Uterus (tissue), 4 donors: ENCODE data around the gene ATP11B. TPM values are rescaled to one million over a fixed set of nuclear protein-coding genes. Genes with fewer than 3 reads are reported as not detected.

ENCODE experiments used
- DNase-seq, 2 donors: peaks; one replicate each; pipeline ENCODE4 v3.0.0-alpha.2; 2019 to 2020
- H3K27ac ChIP-seq, 2 donors: fragments of 200-600 bp; sonication (generic); 1 replicate in 1 of 2; 2 replicates in 1 of 2; pipeline ENCODE4 v1.5.1; 2016 to 2018
- H3K27me3 ChIP-seq, 2 donors: fragments of 200-600 bp; sonication (generic); one replicate each; pipeline ENCODE4 v1.5.1; 2018 to 2019; ENCODE audit warnings: control low read depth in 1 of 2
- H3K36me3 ChIP-seq, 2 donors: fragments of 200-600 bp; sonication (generic); one replicate each; pipeline ENCODE4 v1.5.1; 2019; ENCODE audit warnings: control low read depth in 1 of 2
- H3K4me1 ChIP-seq, 2 donors: fragments of 200-600 bp; sonication (generic); one replicate each; pipeline ENCODE4 v1.5.1; 2018 to 2019; ENCODE audit warnings: control low read depth in 1 of 2
- H3K4me3 ChIP-seq, 2 donors: fragments of 200-600 bp; sonication (generic); 1 replicate in 1 of 2; 2 replicates in 1 of 2; pipeline ENCODE4 v1.5.1; 2018 to 2019; ENCODE audit warnings: mild to moderate bottlenecking in 1 of 2
- H3K9me3 ChIP-seq, 2 donors: fragments of 200-600 bp; sonication (generic); one replicate each; pipeline ENCODE4 v1.5.1; 2019; ENCODE audit warnings: control low read depth in 1 of 2
- POLR2A ChIP-seq, 2 donors: fragments of 450-650 bp; IDR thresholded peaks; one replicate each; pipeline ENCODE4 v1.6.1; 2016; ENCODE audit warnings: antibody characterized with exemption in 2 of 2, mild to moderate bottlenecking in 1 of 2, moderate library complexity in 1 of 2
- intact Hi-C: fragments of 100-400 bp; cut with DNase I; formaldehyde crosslinking; loops from one replicate; pipeline ENCODE4 v1.15.1; 2023; ENCODE audit warnings: low total_unique reads
- total RNA-seq, 4 donors: library from RNA; depleted of rRNA in 3 of 4; stranded (reverse); fragments of >200 nt in 3 of 4; gene quantifications; one replicate each; pipeline versions ENCODE4 v1.1.0 to v1.2.4, GENCODE V29; 2014 to 2023
- TF ChIP-seq, protein P1 (sequence below), 4 experiments: fragments of 200-600 bp in 2 of 4; fragments of 450-650 bp in 2 of 4; sonication (generic) in 2 of 4; IDR thresholded peaks; one replicate each; pipeline ENCODE4 v1.5.1; 2016 to 2019; ENCODE audit warnings: antibody characterized with exemption in 4 of 4, mild to moderate bottlenecking in 2 of 4, moderate library complexity in 1 of 4
- donor health status: DM: yes; HTN: yes; CAD: no.

ATP11B gene
- total RNA-seq, 4 donors from 2014 or later = 53.5 to 136 (median 95.1) TPM

DNA sequence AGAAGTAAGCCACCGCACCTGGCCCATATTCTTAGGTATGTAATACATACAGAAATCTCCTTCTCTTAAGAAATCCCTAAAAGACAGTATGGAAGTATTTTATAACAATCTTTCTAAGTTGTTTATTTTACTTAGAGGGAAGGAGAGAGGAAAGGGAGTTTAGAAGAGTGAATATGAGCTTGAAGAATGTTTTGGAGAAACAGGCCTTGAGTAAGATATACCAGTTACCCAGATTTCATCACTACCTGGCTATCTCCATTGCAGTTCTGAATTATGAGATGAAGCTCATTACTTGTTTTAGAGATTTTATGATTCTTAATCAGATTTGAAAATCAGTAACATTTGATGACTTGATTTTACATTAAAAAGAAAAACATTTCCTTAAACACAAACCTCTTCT is 115.2 kb downstream of the ATP11B start:
- Histone ChIP-seq H3K27me3 (no peaks in the 10 kb centered on the region), H3K27ac (no peak overlapping the region), H3K4me3 (no peak overlapping the region), H3K9me3 (no peaks in the 10 kb centered on the region), H3K36me3 (no peaks in the 10 kb centered on the region), H3K4me1 (no peaks in the 10 kb centered on the region)
- intact Hi-C loops = no loop called here
- TF ChIP-seq POLR2A (IDR thresholded peaks at IDR 0.05) = no peak
- TF ChIP-seq, protein P1, sequence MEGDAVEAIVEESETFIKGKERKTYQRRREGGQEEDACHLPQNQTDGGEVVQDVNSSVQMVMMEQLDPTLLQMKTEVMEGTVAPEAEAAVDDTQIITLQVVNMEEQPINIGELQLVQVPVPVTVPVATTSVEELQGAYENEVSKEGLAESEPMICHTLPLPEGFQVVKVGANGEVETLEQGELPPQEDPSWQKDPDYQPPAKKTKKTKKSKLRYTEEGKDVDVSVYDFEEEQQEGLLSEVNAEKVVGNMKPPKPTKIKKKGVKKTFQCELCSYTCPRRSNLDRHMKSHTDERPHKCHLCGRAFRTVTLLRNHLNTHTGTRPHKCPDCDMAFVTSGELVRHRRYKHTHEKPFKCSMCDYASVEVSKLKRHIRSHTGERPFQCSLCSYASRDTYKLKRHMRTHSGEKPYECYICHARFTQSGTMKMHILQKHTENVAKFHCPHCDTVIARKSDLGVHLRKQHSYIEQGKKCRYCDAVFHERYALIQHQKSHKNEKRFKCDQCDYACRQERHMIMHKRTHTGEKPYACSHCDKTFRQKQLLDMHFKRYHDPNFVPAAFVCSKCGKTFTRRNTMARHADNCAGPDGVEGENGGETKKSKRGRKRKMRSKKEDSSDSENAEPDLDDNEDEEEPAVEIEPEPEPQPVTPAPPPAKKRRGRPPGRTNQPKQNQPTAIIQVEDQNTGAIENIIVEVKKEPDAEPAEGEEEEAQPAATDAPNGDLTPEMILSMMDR (IDR thresholded peaks at IDR 0.05) = no peak
- no peak for DNase-seq

DNA sequence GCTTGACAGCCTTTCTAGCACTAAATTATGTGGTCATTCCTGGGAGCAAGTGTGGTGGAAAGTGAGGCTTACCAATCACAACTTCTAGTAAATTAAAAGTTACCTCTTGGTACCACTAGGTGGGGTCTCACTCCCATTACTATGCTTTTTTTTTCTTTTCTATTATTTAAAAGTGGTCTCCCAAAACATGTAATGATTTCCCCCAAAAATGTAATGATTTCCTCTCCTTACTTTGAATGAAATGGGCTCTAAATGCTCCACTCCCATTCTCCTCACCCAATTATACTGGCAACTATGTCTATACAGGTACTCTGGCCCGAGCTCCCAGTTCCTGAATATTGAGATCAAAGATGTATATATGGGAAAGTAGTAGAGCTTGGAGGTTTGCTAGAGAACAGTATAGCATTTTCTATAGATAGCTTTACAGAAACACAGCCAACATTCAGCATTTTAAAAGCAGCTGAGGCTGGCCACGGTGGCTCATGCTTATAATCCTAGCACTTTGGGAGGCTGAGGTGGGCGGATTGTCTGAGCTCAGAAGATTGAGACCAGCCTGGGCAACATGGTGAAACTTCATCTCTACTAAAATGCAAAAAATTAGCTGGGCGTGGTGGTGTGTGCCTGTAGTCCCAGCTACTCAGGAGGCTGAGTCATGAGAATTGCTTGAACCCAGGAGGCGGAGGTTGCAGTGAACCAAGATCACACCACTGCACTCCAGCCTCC is 116.2 kb downstream of the ATP11B start:
- Histone ChIP-seq H3K36me3 (no peaks in the 10 kb centered on the region), H3K27ac (no peak overlapping the region), H3K9me3 (no peaks in the 10 kb centered on the region), H3K27me3 (no peaks in the 10 kb centered on the region), H3K4me1 (no peaks in the 10 kb centered on the region), H3K4me3 (no peak overlapping the region)
- TF ChIP-seq POLR2A (IDR thresholded peaks at IDR 0.05) = no peak
- TF ChIP-seq, protein P1 (IDR thresholded peaks at IDR 0.05) = peak in 2 of 4 experiments; percentile 15 to 26
- DNase-seq = no peak
- intact Hi-C loops = no loop called here

DNA sequence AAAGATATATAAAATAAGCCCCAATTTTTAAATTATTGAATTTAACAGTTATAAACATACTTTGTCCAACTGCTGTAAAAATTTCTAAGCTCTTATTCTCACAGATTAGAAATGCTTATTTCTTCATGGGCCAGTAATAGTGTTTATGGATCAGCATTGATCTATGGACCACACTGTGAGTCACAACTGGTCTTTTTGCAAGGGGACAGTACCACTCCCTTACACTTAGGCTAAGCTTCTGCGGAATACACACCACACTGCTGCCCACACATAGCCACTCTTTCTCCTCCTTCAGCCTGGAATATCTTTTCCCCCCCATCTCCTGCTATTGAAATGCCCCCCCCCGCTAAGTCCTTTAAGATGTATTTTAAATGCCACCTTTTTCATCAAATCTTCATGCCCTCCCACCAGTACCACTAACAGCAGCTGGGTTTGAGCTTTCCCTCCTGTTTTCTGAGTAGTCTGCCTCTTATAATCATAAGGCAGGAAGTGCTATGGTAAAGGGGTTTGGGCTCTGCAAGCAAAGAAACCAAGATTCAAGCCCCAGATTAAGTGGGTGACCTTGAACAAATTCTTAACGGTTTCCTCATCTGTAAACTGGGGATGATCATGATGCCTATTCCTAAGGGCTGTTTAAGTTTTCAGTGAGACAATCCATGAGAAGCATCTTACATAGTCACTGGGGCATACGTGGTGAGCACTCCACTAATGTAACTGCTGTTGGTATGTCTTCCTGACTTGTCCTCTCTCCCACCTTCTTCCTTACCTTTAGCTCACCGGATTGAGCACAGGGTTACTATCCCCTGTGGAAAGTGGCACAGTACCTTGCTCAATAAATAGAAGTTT is 117.9 kb downstream of the ATP11B start:
- Histone ChIP-seq H3K4me1 (no peaks in the 10 kb centered on the region), H3K36me3 (no peaks in the 10 kb centered on the region), H3K27me3 (no peaks in the 10 kb centered on the region), H3K27ac (no peak overlapping the region), H3K9me3 (no peaks in the 10 kb centered on the region), H3K4me3 (no peak overlapping the region)
- intact Hi-C loops = no loop called here
- no peak for TF ChIP-seq POLR2A (IDR thresholded peaks at IDR 0.05)
- TF ChIP-seq, protein P1 (IDR thresholded peaks at IDR 0.05) = no peak
- DNase-seq = no peak

DNA sequence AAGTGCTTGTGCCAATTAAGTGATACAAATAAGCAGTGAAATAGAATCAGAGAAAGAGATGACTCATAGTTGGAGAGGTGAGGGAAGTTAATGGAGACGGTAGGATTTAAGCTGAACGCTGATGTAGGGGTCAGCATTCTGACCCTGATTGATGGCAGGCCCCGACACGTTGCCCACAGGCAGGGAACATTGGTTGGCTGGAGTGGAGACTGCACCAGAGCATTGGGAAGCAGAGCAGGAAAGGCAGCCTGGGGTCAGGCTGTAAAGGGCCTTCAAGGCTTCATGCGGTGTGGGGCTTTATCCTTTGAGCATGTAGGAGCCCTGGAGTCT is 118.4 kb downstream of the ATP11B start:
- TF ChIP-seq, protein P1 (IDR thresholded peaks at IDR 0.05) = no peak
- TF ChIP-seq POLR2A (IDR thresholded peaks at IDR 0.05) = no peak
- H3K27me3 ChIP-seq = no peaks in the 10 kb centered on the region
- H3K36me3 ChIP-seq = no peaks in the 10 kb centered on the region
- no peak for DNase-seq
- H3K4me1 ChIP-seq = no peaks in the 10 kb centered on the region
- H3K27ac ChIP-seq = no peak overlapping the region
- intact Hi-C loops = no loop called here
- no peaks in the 10 kb centered on the region for H3K9me3 ChIP-seq
- no peak overlapping the region for H3K4me3 ChIP-seq

DNA sequence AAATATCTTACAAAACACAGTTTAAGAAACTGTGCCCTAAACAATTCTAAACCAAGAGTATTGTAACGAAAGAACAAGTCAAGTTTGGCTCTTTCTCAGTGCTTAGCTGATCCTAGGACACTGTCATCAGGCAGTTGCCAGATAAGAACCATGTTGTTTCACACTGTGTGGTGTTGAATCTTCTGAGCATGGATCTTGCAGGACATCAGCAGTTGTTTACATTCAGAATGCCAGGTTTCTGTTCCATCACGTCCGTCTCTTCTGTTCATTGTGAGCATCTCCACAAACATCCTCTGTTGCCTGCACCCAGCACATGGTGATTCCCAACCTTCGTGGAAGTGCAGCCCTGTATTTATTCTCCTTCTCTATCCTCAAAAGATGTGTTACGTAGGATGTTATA is 119.2 kb downstream of the ATP11B start:
- no peaks in the 10 kb centered on the region for H3K9me3 ChIP-seq
- H3K4me1 ChIP-seq = no peaks in the 10 kb centered on the region
- H3K27ac ChIP-seq = no peak overlapping the region
- TF ChIP-seq, protein P1 (IDR thresholded peaks at IDR 0.05) = no peak
- no peak overlapping the region for H3K4me3 ChIP-seq
- no peaks in the 10 kb centered on the region for H3K27me3 ChIP-seq
- H3K36me3 ChIP-seq = no peaks in the 10 kb centered on the region
- no peak for DNase-seq
- intact Hi-C loops = no loop called here
